ENCODE results near the gene CLEC11A.
"Not testable (repeated sequence)": the region's sequence is repeated elsewhere in the genome, so short reads cannot be mapped to it uniquely, and the experiment has no call there.

DNA sequence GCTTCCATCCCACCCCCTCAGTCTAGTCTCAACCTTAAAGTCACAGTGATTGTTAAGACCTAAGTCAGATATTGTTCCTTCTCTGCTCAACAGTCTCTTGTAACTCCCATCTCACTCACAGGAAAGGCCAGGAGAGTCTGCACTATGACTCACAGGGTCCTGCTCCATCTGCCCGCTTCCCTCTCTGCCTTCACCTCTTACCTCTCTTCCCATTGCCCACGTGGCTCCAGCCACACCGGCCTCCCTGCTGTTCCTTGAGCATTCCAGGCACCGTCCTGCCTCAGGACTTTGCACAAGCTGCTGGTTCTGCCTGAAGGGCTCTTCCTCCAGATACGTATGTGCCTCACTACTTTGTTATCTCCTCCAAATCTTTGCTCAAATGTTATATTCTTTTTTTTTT, 44.1 kb downstream of the CLEC11A start:
- TF ChIP-seq HOXD13 (CRISPR knock-in tag; IDR thresholded peaks at IDR 0.05; ENCODE audit: borderline replicate concordance); SP2 (tag by site-specific recombination; IDR thresholded peaks at IDR 0.05); ZNF843 (tag by site-specific recombination; IDR thresholded peaks at IDR 0.05); CTCF (tag by site-specific recombination; IDR thresholded peaks at IDR 0.05); ZNF433 (tag by site-specific recombination; IDR thresholded peaks at IDR 0.05; ENCODE audit: low read depth); ZBTB20 (tag by site-specific recombination; IDR thresholded peaks at IDR 0.05); SCRT2 (tag by site-specific recombination; IDR thresholded peaks at IDR 0.05); MEIS1 (CRISPR knock-in tag; IDR thresholded peaks at IDR 0.05; ENCODE audit: borderline replicate concordance); ZNF707 (tag by site-specific recombination; IDR thresholded peaks at IDR 0.05); SETDB1 (IDR thresholded peaks at IDR 0.05; ENCODE audit: insufficient read length, low read length); ZNF302 (tag by site-specific recombination; IDR thresholded peaks at IDR 0.05; ENCODE audit: low read depth); PRDM10 (tag by site-specific recombination; IDR thresholded peaks at IDR 0.05): not testable (repeated sequence)
- TF ChIP-seq, protein P1, sequence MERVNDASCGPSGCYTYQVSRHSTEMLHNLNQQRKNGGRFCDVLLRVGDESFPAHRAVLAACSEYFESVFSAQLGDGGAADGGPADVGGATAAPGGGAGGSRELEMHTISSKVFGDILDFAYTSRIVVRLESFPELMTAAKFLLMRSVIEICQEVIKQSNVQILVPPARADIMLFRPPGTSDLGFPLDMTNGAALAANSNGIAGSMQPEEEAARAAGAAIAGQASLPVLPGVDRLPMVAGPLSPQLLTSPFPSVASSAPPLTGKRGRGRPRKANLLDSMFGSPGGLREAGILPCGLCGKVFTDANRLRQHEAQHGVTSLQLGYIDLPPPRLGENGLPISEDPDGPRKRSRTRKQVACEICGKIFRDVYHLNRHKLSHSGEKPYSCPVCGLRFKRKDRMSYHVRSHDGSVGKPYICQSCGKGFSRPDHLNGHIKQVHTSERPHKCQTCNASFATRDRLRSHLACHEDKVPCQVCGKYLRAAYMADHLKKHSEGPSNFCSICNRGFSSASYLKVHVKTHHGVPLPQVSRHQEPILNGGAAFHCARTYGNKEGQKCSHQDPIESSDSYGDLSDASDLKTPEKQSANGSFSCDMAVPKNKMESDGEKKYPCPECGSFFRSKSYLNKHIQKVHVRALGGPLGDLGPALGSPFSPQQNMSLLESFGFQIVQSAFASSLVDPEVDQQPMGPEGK (tag by site-specific recombination; IDR thresholded peaks at IDR 0.05): not testable (repeated sequence)
- TF ChIP-seq, protein P2, sequence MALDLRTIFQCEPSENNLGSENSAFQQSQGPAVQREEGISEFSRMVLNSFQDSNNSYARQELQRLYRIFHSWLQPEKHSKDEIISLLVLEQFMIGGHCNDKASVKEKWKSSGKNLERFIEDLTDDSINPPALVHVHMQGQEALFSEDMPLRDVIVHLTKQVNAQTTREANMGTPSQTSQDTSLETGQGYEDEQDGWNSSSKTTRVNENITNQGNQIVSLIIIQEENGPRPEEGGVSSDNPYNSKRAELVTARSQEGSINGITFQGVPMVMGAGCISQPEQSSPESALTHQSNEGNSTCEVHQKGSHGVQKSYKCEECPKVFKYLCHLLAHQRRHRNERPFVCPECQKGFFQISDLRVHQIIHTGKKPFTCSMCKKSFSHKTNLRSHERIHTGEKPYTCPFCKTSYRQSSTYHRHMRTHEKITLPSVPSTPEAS (tag by site-specific recombination; IDR thresholded peaks at IDR 0.05): not testable (repeated sequence)
